ENCODE results near the gene DMAP1. TPM values are rescaled to one million over a fixed set of nuclear protein-coding genes. Genes with fewer than 3 reads are reported as not detected.
A peak's percentile ranks its signal among the peaks of the same experiment; 100 is the strongest.

DMAP1 gene
- total and polyA plus RNA-seq, 9 of the 15 experiments (the other 6 are each of a cell fraction or from before 2014, with no cell fraction given), result 1.5 to 51.2 (median 30.3) TPM

DNA sequence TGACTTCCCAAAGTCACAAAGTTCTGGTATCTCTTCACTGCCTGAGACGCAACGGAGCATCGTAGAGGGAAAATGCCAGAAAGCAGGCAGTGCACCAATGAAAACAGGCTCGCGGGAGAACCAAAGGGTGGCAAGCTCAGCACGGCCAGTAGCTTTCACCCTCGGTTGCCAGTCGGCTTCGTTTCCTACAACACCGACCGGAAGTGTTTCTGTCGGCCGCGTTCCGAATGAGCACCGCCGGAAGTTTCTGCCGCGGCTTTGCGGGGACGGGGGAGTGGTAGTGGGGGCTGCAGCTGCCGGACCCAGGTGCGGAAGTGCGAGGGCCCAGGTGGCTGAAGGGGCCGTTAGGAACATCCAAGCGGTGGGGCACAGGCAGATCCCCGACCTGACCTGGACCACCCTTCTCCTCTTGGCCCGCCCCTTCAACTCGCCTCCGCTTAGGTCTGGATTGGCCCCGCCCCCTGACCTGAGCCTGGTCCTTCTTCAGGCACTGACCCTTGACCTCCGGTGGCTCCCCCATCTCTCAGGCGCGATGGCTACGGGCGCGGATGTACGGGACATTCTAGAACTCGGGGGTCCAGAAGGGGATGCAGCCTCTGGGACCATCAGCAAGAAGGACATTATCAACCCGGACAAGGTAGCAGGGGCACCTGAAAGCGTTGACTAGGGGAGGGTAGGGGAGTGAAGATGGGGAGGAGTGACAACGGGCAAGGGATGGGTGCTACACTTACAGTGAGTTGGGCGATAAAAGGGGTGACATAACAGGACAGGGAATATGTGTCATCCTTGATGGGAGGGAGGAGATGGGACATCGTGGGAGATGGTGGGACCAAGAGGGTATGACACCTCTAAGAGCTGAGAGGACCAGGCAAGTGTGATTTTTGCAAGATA is at the start of gene DMAP1 (continued):
- TF ChIP-seq, protein P1, sequence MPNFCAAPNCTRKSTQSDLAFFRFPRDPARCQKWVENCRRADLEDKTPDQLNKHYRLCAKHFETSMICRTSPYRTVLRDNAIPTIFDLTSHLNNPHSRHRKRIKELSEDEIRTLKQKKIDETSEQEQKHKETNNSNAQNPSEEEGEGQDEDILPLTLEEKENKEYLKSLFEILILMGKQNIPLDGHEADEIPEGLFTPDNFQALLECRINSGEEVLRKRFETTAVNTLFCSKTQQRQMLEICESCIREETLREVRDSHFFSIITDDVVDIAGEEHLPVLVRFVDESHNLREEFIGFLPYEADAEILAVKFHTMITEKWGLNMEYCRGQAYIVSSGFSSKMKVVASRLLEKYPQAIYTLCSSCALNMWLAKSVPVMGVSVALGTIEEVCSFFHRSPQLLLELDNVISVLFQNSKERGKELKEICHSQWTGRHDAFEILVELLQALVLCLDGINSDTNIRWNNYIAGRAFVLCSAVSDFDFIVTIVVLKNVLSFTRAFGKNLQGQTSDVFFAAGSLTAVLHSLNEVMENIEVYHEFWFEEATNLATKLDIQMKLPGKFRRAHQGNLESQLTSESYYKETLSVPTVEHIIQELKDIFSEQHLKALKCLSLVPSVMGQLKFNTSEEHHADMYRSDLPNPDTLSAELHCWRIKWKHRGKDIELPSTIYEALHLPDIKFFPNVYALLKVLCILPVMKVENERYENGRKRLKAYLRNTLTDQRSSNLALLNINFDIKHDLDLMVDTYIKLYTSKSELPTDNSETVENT (CRISPR knock-in tag; IDR thresholded peaks at IDR 0.05), result peak; percentile 85; the same call in 1 of the 2 replicates
- TF ChIP-seq MCM5 (IDR thresholded peaks at IDR 0.05; ENCODE audit: low read depth) (no peak), ZNF354B (CRISPR knock-in tag; IDR thresholded peaks at IDR 0.05) (peak; percentile 70; the same call in 1 of the 2 replicates), MBD2 (IDR thresholded peaks at IDR 0.05; ENCODE audit: borderline replicate concordance, low read depth) (peak; percentile 84), ATF1 (CRISPR knock-in tag; IDR thresholded peaks at IDR 0.05) (0 out of 2 replicates have a peak, but pooled peaks have one; percentile 34), ATF1 (tag; IDR thresholded peaks at IDR 0.05) (peak; percentile 82), ZNF551 (CRISPR knock-in tag; IDR thresholded peaks at IDR 0.05) (no peak), ZNF586 (CRISPR knock-in tag; conservative IDR thresholded peaks at IDR 0.05) (no peak), HMG20A (CRISPR knock-in tag; conservative IDR thresholded peaks at IDR 0.05) (no peak), NFRKB (IDR thresholded peaks at IDR 0.05; ENCODE audit: low read depth) (no peak), STAG1 (CRISPR knock-in tag; IDR thresholded peaks at IDR 0.05; ENCODE audit: borderline replicate concordance) (no peak), BRD4 (IDR thresholded peaks at IDR 0.05) (peak; percentile 67; the same call in 1 of the 2 replicates), MTA2 (IDR thresholded peaks at IDR 0.05; ENCODE audit: low read depth) (no peak), GATAD2B (IDR thresholded peaks at IDR 0.05; ENCODE audit: borderline replicate concordance) (no peak; the same call in 1 of the 2 replicates), NCOA1 (IDR thresholded peaks at IDR 0.05; ENCODE audit: low read depth) (peak; percentile 100), PHF8 (IDR thresholded peaks at IDR 0.05; ENCODE audit: borderline replicate concordance, low read length) (peak; percentile 90), MXI1 (IDR thresholded peaks at IDR 0.05; ENCODE audit: low read depth, low read length) (peak; percentile 58), ARNT (IDR thresholded peaks at IDR 0.05) (peak; percentile 74 to 87; a peak in 3 of 4 replicates)
- TF ChIP-seq, protein P2, sequence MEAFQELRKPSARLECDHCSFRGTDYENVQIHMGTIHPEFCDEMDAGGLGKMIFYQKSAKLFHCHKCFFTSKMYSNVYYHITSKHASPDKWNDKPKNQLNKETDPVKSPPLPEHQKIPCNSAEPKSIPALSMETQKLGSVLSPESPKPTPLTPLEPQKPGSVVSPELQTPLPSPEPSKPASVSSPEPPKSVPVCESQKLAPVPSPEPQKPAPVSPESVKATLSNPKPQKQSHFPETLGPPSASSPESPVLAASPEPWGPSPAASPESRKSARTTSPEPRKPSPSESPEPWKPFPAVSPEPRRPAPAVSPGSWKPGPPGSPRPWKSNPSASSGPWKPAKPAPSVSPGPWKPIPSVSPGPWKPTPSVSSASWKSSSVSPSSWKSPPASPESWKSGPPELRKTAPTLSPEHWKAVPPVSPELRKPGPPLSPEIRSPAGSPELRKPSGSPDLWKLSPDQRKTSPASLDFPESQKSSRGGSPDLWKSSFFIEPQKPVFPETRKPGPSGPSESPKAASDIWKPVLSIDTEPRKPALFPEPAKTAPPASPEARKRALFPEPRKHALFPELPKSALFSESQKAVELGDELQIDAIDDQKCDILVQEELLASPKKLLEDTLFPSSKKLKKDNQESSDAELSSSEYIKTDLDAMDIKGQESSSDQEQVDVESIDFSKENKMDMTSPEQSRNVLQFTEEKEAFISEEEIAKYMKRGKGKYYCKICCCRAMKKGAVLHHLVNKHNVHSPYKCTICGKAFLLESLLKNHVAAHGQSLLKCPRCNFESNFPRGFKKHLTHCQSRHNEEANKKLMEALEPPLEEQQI (IDR thresholded peaks at IDR 0.05), result peak; percentile 98
- TF ChIP-seq, protein P3, sequence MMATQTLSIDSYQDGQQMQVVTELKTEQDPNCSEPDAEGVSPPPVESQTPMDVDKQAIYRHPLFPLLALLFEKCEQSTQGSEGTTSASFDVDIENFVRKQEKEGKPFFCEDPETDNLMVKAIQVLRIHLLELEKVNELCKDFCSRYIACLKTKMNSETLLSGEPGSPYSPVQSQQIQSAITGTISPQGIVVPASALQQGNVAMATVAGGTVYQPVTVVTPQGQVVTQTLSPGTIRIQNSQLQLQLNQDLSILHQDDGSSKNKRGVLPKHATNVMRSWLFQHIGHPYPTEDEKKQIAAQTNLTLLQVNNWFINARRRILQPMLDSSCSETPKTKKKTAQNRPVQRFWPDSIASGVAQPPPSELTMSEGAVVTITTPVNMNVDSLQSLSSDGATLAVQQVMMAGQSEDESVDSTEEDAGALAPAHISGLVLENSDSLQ (IDR thresholded peaks at IDR 0.05), result peak; percentile 92
- TF ChIP-seq, protein P4, sequence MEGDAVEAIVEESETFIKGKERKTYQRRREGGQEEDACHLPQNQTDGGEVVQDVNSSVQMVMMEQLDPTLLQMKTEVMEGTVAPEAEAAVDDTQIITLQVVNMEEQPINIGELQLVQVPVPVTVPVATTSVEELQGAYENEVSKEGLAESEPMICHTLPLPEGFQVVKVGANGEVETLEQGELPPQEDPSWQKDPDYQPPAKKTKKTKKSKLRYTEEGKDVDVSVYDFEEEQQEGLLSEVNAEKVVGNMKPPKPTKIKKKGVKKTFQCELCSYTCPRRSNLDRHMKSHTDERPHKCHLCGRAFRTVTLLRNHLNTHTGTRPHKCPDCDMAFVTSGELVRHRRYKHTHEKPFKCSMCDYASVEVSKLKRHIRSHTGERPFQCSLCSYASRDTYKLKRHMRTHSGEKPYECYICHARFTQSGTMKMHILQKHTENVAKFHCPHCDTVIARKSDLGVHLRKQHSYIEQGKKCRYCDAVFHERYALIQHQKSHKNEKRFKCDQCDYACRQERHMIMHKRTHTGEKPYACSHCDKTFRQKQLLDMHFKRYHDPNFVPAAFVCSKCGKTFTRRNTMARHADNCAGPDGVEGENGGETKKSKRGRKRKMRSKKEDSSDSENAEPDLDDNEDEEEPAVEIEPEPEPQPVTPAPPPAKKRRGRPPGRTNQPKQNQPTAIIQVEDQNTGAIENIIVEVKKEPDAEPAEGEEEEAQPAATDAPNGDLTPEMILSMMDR (IDR thresholded peaks at IDR 0.05 in 2 of 3, conservative IDR thresholded peaks at IDR 0.05 in 1 of 3; ENCODE audit: insufficient read depth in 2 of 3, low read depth in 1 of 3, low read length in 3 of 3), result peak in 2 of 3 experiments; percentile 28 to 39; a peak in 4 of 6 replicates

Data from K562 (cell line).